ENCODE results near the gene GNG10.
"Not testable (repeated sequence)": the region's sequence is repeated elsewhere in the genome, so short reads cannot be mapped to it uniquely, and the experiment has no call there.

The GNG10 gene

GRCh38 chr9:111661150-111661801 lies at the start of gene GNG10:
Gene GNG10 (plus strand): TSS chr9:111661605. CDS start chr9:111661635, 30 bp downstream.
- DNase-seq (ENCODE audit: extremely low read depth, low read depth): no peak

GRCh38 chr9:111613436-111614040 lies 47.9 kb upstream of the GNG10 start:
- no peak for DNase-seq (ENCODE audit: extremely low read depth, low read depth)
- TF ChIP-seq CTCF (IDR thresholded peaks at IDR 0.05; ENCODE audit: low read depth, low read length): no peak

More at GRCh38 chr9:111661150-111661801, at the start of gene GNG10:
- TF ChIP-seq CTCF (IDR thresholded peaks at IDR 0.05; ENCODE audit: low read depth, low read length): no peak

- DNase-seq (ENCODE audit: extremely low read depth, low read depth): no peak
- no peak for TF ChIP-seq CTCF (IDR thresholded peaks at IDR 0.05; ENCODE audit: low read depth, low read length)
Observed at GRCh38 chr9:111615928-111616327, 45.5 kb upstream of the GNG10 start.

GRCh38 chr9:111617349-111617748 lies 44.1 kb upstream of the GNG10 start:
- not testable (repeated sequence) for DNase-seq (ENCODE audit: extremely low read depth, low read depth)

- no peak for DNase-seq (ENCODE audit: extremely low read depth, low read depth)
- TF ChIP-seq CTCF (IDR thresholded peaks at IDR 0.05; ENCODE audit: low read depth, low read length): peak; percentile 81
Observed at GRCh38 chr9:111621895-111622480, 39.4 kb upstream of the GNG10 start.

GRCh38 chr9:111622626-111623025 lies 38.8 kb upstream of the GNG10 start:
- DNase-seq (ENCODE audit: extremely low read depth, low read depth): peak; percentile 59
- no peak for TF ChIP-seq CTCF (IDR thresholded peaks at IDR 0.05; ENCODE audit: low read depth, low read length)

GRCh38 chr9:111627260-111627963 lies 34.0 kb upstream of the GNG10 start:
- TF ChIP-seq CTCF (IDR thresholded peaks at IDR 0.05; ENCODE audit: low read depth, low read length): no peak
- DNase-seq (ENCODE audit: extremely low read depth, low read depth): no peak

Measured in AG09319 (cell line).